ENCODE results near the gene SLC25A36. TPM values are rescaled to one million over a fixed set of nuclear protein-coding genes. Genes with fewer than 3 reads are reported as not detected.

Gene SLC25A36
- total and polyA plus RNA-seq, 8 donors: 13.1 to 275 (median 64.2) TPM

DNA sequence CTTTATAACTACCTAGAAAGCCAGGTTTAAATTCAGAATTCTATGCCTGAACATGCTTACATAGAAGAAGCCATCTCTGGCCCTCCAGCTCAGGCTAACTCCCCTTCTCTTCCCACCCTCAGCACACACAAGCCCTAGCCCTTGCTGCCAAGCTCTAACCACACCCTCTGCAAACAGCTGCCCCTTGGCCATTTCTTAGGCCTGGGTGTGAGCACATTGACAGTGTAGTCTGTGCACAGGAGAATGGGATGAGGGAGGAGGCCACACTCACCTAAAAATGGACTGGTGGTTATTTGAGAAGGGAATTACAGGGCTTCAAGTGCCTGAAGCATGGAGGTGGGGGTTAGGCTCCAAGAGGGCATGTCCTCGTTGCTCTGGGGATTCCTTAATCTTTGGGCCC, 42.3 kb upstream of the SLC25A36 start:
- intact Hi-C loops (cut with DNase I; ENCODE audit: low total_unique reads): loop anchor here (5.0 to 10.0 kb wide), 3 partner anchors 73 to 285 kb away; no protein-coding TSS in a partner anchor
- H3K36me3 ChIP-seq: no peaks in the 10 kb centered on the region
- H3K27ac ChIP-seq: no peak overlapping the region
- no peaks in the 10 kb centered on the region for H3K27me3 ChIP-seq
- no peaks in the 10 kb centered on the region for H3K9me3 ChIP-seq
- WGBS, 5 donors: 27 to 71% (median 38%) methylated on average over 1 of the region's 1 CpG
- H3K4me3 ChIP-seq: no peak overlapping the region
- peak in 1 of 2 donors; percentile 26 for DNase-seq
- H3K4me1 ChIP-seq: peaks cover 0 to 9% (median 6%) of the 10 kb centered on the region in 4 donors
- TF ChIP-seq POLR2AphosphoS5 (IDR thresholded peaks at IDR 0.05): no peak
- TF ChIP-seq POLR2A (IDR thresholded peaks at IDR 0.05): no peak

GRCh38 chr3:140902791-140903190, 38.8 kb upstream of the SLC25A36 start:
- intact Hi-C loops (cut with DNase I; ENCODE audit: low total_unique reads): no loop called here
- DNase-seq: no peak

DNA sequence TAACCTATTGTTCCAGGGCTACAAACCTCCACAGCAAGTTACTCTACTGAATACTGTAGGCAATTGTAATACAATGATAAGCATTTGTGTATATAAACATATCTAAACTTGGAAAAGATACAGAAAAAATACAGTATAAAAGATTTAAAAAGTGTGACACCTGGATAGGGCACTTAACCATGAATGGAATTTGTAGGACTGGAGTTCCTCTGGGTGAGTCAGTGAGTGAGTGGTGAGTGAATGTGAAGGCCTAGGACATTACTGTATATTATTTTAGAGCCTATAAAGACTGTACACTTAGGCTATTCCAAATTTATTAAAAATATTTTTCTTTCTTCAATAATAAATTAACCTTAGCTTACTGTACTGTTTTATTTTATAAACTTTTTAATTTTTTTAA, 38.4 kb upstream of the SLC25A36 start:
- TF ChIP-seq POLR2AphosphoS5 (IDR thresholded peaks at IDR 0.05) (no peak), EP300 (IDR thresholded peaks at IDR 0.05) (no peak), POLR2A (IDR thresholded peaks at IDR 0.05) (no peak)
- TF ChIP-seq, protein P1, sequence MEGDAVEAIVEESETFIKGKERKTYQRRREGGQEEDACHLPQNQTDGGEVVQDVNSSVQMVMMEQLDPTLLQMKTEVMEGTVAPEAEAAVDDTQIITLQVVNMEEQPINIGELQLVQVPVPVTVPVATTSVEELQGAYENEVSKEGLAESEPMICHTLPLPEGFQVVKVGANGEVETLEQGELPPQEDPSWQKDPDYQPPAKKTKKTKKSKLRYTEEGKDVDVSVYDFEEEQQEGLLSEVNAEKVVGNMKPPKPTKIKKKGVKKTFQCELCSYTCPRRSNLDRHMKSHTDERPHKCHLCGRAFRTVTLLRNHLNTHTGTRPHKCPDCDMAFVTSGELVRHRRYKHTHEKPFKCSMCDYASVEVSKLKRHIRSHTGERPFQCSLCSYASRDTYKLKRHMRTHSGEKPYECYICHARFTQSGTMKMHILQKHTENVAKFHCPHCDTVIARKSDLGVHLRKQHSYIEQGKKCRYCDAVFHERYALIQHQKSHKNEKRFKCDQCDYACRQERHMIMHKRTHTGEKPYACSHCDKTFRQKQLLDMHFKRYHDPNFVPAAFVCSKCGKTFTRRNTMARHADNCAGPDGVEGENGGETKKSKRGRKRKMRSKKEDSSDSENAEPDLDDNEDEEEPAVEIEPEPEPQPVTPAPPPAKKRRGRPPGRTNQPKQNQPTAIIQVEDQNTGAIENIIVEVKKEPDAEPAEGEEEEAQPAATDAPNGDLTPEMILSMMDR (IDR thresholded peaks at IDR 0.05): no peak
- Histone ChIP-seq H3K27ac (no peak overlapping the region), H3K36me3 (no peaks in the 10 kb centered on the region), H3K4me3 (no peak overlapping the region), H3K27me3 (no peaks in the 10 kb centered on the region), H3K9me3 (no peaks in the 10 kb centered on the region), H3K4me1 (peaks cover 0 to 8% (median 6%) of the 10 kb centered on the region in 4 donors)
- no peak for DNase-seq
- intact Hi-C loops (cut with DNase I; ENCODE audit: low total_unique reads): no loop called here

More at GRCh38 chr3:140902791-140903190, 38.8 kb upstream of the SLC25A36 start:
- Histone ChIP-seq H3K27me3 (no peaks in the 10 kb centered on the region), H3K9me3 (no peaks in the 10 kb centered on the region), H3K4me1 (peaks cover 0 to 9% (median 6%) of the 10 kb centered on the region in 4 donors), H3K4me3 (no peak overlapping the region), H3K27ac (no peak overlapping the region), H3K36me3 (no peaks in the 10 kb centered on the region)
- TF ChIP-seq EP300 (IDR thresholded peaks at IDR 0.05) (no peak), POLR2A (IDR thresholded peaks at IDR 0.05) (no peak), POLR2AphosphoS5 (IDR thresholded peaks at IDR 0.05) (no peak)
- TF ChIP-seq, protein P1 (IDR thresholded peaks at IDR 0.05): no peak

GRCh38 chr3:140904521-140904920, 37.1 kb upstream of the SLC25A36 start:
- 77 to 90% (median 81%) methylated on average over 1 of the region's 1 CpG for WGBS, 5 donors
- no peak for DNase-seq
- peaks cover 0 to 1% (median 0%) of the 10 kb centered on the region in 4 donors for H3K4me1 ChIP-seq
- H3K27ac ChIP-seq: no peak overlapping the region
- H3K27me3 ChIP-seq: no peaks in the 10 kb centered on the region
- intact Hi-C loops (cut with DNase I; ENCODE audit: low total_unique reads): no loop called here
- no peak for TF ChIP-seq POLR2AphosphoS5 (IDR thresholded peaks at IDR 0.05)
- TF ChIP-seq POLR2A (IDR thresholded peaks at IDR 0.05): no peak
- TF ChIP-seq, protein P1 (IDR thresholded peaks at IDR 0.05): no peak
- TF ChIP-seq EP300 (IDR thresholded peaks at IDR 0.05): no peak
- no peaks in the 10 kb centered on the region for H3K36me3 ChIP-seq
- H3K9me3 ChIP-seq: no peaks in the 10 kb centered on the region
- no peak overlapping the region for H3K4me3 ChIP-seq

DNA sequence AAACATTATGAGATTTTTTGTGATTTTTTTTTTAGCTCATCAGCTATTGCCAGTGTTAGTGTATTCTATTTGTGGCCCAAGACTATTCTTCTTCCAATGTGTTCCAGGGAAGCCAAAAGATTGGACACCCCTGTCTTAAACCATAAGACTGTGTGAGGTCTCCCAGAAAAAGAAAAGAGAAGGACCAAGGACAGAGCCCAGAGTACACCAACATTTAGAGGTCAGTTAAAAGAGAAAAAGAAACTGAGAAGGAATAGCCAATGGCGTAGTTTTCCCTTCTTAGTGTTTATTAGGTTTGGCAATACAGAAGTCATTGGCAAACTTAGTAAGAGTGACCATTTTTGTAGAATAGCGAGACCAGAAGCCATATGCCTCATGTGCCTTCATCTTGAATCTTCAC, 36.1 kb upstream of the SLC25A36 start:
- 86 to 94% (median 90%) methylated on average over 2 of the region's 2 CpGs for WGBS, 5 donors
- no peaks in the 10 kb centered on the region for H3K4me1 ChIP-seq
- no peaks in the 10 kb centered on the region for H3K36me3 ChIP-seq
- H3K4me3 ChIP-seq: no peak overlapping the region
- TF ChIP-seq POLR2A (IDR thresholded peaks at IDR 0.05) (no peak), EP300 (IDR thresholded peaks at IDR 0.05) (no peak), POLR2AphosphoS5 (IDR thresholded peaks at IDR 0.05) (no peak)
- TF ChIP-seq, protein P1 (IDR thresholded peaks at IDR 0.05): no peak
- H3K9me3 ChIP-seq: no peaks in the 10 kb centered on the region
- intact Hi-C loops (cut with DNase I; ENCODE audit: low total_unique reads): no loop called here
- H3K27me3 ChIP-seq: no peaks in the 10 kb centered on the region
- no peak for DNase-seq
- H3K27ac ChIP-seq: no peak overlapping the region
